ENCODE data around the gene SEPTIN14.
"Not testable (repeated sequence)": the region's sequence is repeated elsewhere in the genome, so short reads cannot be mapped to it uniquely, and the experiment has no call there.

Gene SEPTIN14

GRCh38 chr7:55862652-55863051 is at the start of gene SEPTIN14:
TSS of gene SEPTIN14 (minus strand) at chr7:55862752. CDS start at chr7:55861996, 756 bp downstream.
- not testable (repeated sequence) for ATAC-seq, H3K27ac Mint-ChIP-seq, H3K36me3 Mint-ChIP-seq, H3K4me1 Mint-ChIP-seq, H3K4me3 Mint-ChIP-seq, H3K9me3 Mint-ChIP-seq, H3K27me3 Mint-ChIP-seq

- Mint-ChIP-seq H3K9me3 (peaks cover 6% of the 10 kb centered on the region), H3K36me3 (peaks cover 9% of the 10 kb centered on the region), H3K4me3 (no peak overlapping the region), H3K27ac (peak overlapping the region; percentile 85), H3K27me3 (no peaks in the 10 kb centered on the region), H3K4me1 (peaks cover 7% of the 10 kb centered on the region)
- peak; percentile 98 for ATAC-seq
Measured at GRCh38 chr7:55903985-55904759, 41.6 kb upstream of the SEPTIN14 start.

- H3K4me3 Mint-ChIP-seq, H3K9me3 Mint-ChIP-seq, H3K27me3 Mint-ChIP-seq, H3K4me1 Mint-ChIP-seq, ATAC-seq, H3K27ac Mint-ChIP-seq: not testable (repeated sequence)
- H3K36me3 Mint-ChIP-seq, result peaks cover 15% of the 10 kb centered on the region
Measured at GRCh38 chr7:55901059-55901458, 38.5 kb upstream of the SEPTIN14 start.

GRCh38 chr7:55898287-55898686 is 35.7 kb upstream of the SEPTIN14 start:
- Mint-ChIP-seq H3K36me3 (peaks cover 15% of the 10 kb centered on the region), H3K4me3 (no peak overlapping the region), H3K27ac (no peak overlapping the region), H3K4me1 (peaks cover under 1% of the 10 kb centered on the region), H3K27me3 (no peaks in the 10 kb centered on the region), H3K9me3 (peaks cover 6% of the 10 kb centered on the region)
- ATAC-seq, result no peak

GRCh38 chr7:55895021-55895420 is 32.5 kb upstream of the SEPTIN14 start:
- no peak overlapping the region for H3K4me3 Mint-ChIP-seq
- H3K27ac Mint-ChIP-seq, result no peak overlapping the region
- H3K9me3 Mint-ChIP-seq, result no peaks in the 10 kb centered on the region
- no peaks in the 10 kb centered on the region for H3K4me1 Mint-ChIP-seq
- no peak for ATAC-seq
- H3K27me3 Mint-ChIP-seq, result no peaks in the 10 kb centered on the region
- H3K36me3 Mint-ChIP-seq, result peaks cover 6% of the 10 kb centered on the region

- ATAC-seq, result no peak
- Mint-ChIP-seq H3K27ac (no peak overlapping the region), H3K4me1 (no peaks in the 10 kb centered on the region), H3K9me3 (no peaks in the 10 kb centered on the region), H3K36me3 (peaks cover 6% of the 10 kb centered on the region), H3K4me3 (no peak overlapping the region), H3K27me3 (no peaks in the 10 kb centered on the region)
Measured at GRCh38 chr7:55893940-55894339, 31.4 kb upstream of the SEPTIN14 start.

- Mint-ChIP-seq H3K4me3 (peak overlapping the region; percentile 76), H3K27ac (peak overlapping the region; percentile 97)
- not testable (repeated sequence) for H3K9me3 Mint-ChIP-seq, H3K36me3 Mint-ChIP-seq, ATAC-seq, H3K4me1 Mint-ChIP-seq, H3K27me3 Mint-ChIP-seq
Measured at GRCh38 chr7:55888378-55888777, 25.8 kb upstream of the SEPTIN14 start.

GRCh38 chr7:55887821-55888247 is 25.3 kb upstream of the SEPTIN14 start:
- Mint-ChIP-seq H3K9me3 (no peaks in the 10 kb centered on the region), H3K4me1 (no peaks in the 10 kb centered on the region), H3K27ac (peak overlapping the region; percentile 97), H3K27me3 (no peaks in the 10 kb centered on the region), H3K36me3 (no peaks in the 10 kb centered on the region), H3K4me3 (peak overlapping the region; percentile 76)
- ATAC-seq, result no peak

- H3K36me3 Mint-ChIP-seq, result no peaks in the 10 kb centered on the region
- H3K27ac Mint-ChIP-seq, result no peak overlapping the region
- no peaks in the 10 kb centered on the region for H3K9me3 Mint-ChIP-seq
- H3K27me3 Mint-ChIP-seq, result no peaks in the 10 kb centered on the region
- ATAC-seq, result no peak
- H3K4me1 Mint-ChIP-seq, result no peaks in the 10 kb centered on the region
- H3K4me3 Mint-ChIP-seq, result no peak overlapping the region
Measured at GRCh38 chr7:55884321-55884720, 21.8 kb upstream of the SEPTIN14 start.

GRCh38 chr7:55878691-55879090 is 16.1 kb upstream of the SEPTIN14 start:
- H3K36me3 Mint-ChIP-seq, result no peaks in the 10 kb centered on the region
- ATAC-seq, result no peak
- H3K9me3 Mint-ChIP-seq, result no peaks in the 10 kb centered on the region
- H3K27me3 Mint-ChIP-seq, result no peaks in the 10 kb centered on the region
- H3K27ac Mint-ChIP-seq, result no peak overlapping the region
- no peaks in the 10 kb centered on the region for H3K4me1 Mint-ChIP-seq
- H3K4me3 Mint-ChIP-seq, result no peak overlapping the region

GRCh38 chr7:55877308-55877707 is 14.8 kb upstream of the SEPTIN14 start:
- Mint-ChIP-seq H3K36me3 (no peaks in the 10 kb centered on the region), H3K27ac (no peak overlapping the region), H3K9me3 (no peaks in the 10 kb centered on the region), H3K27me3 (no peaks in the 10 kb centered on the region), H3K4me3 (no peak overlapping the region), H3K4me1 (no peaks in the 10 kb centered on the region)
- no peak for ATAC-seq

GRCh38 chr7:55873765-55874164 is 11.2 kb upstream of the SEPTIN14 start:
- Mint-ChIP-seq H3K27ac (no peak overlapping the region), H3K4me1 (no peaks in the 10 kb centered on the region), H3K27me3 (no peaks in the 10 kb centered on the region), H3K36me3 (no peaks in the 10 kb centered on the region), H3K4me3 (no peak overlapping the region), H3K9me3 (no peaks in the 10 kb centered on the region)
- no peak for ATAC-seq

GRCh38 chr7:55871932-55872485 is 9.5 kb upstream of the SEPTIN14 start:
- ATAC-seq, result no peak
- Mint-ChIP-seq H3K27me3 (peaks cover 13% of the 10 kb centered on the region), H3K36me3 (no peaks in the 10 kb centered on the region), H3K4me3 (no peak overlapping the region), H3K9me3 (no peaks in the 10 kb centered on the region), H3K27ac (no peak overlapping the region), H3K4me1 (no peaks in the 10 kb centered on the region)

GRCh38 chr7:55868989-55869388 is 6.4 kb upstream of the SEPTIN14 start:
- ATAC-seq, H3K4me1 Mint-ChIP-seq, H3K36me3 Mint-ChIP-seq, H3K9me3 Mint-ChIP-seq, H3K27ac Mint-ChIP-seq, H3K4me3 Mint-ChIP-seq: not testable (repeated sequence)
- H3K27me3 Mint-ChIP-seq, result peaks cover 13% of the 10 kb centered on the region

- not testable (repeated sequence) for H3K27ac Mint-ChIP-seq, ATAC-seq, H3K9me3 Mint-ChIP-seq, H3K27me3 Mint-ChIP-seq, H3K36me3 Mint-ChIP-seq, H3K4me3 Mint-ChIP-seq, H3K4me1 Mint-ChIP-seq
Measured at GRCh38 chr7:55845164-55845563, 17.4 kb downstream of the SEPTIN14 start.

- Mint-ChIP-seq H3K4me3 (no peak overlapping the region), H3K27me3 (peaks cover 11% of the 10 kb centered on the region), H3K4me1 (no peaks in the 10 kb centered on the region), H3K36me3 (no peaks in the 10 kb centered on the region), H3K9me3 (no peaks in the 10 kb centered on the region), H3K27ac (no peak overlapping the region)
- ATAC-seq, result no peak
Measured at GRCh38 chr7:55838595-55838994, 24.0 kb downstream of the SEPTIN14 start.
